GM23248 (cell line): ENCODE measurements around the gene TTLL5. TPM values are rescaled to one million over a fixed set of nuclear protein-coding genes. Genes with fewer than 3 reads are reported as not detected.

Experiments used
- DNase-seq: peaks from one replicate; pipeline ENCODE4 v3.0.0-alpha.2; 2015
- H2AFZ ChIP-seq: fragments of 200-600 bp; sonication (generic); 2 replicates; pipeline ENCODE4 v1.6.1; 2016; ENCODE audit warnings: antibody characterized with exemption
- H3F3A ChIP-seq: fragments of 200-600 bp; sonication (generic); 2 replicates; pipeline ENCODE4 v1.6.1; 2016; ENCODE audit warnings: mild to moderate bottlenecking, antibody characterized with exemption, mixed run types; ENCODE audit not compliant: insufficient read depth
- H3K27ac ChIP-seq: fragments of 200-600 bp; sonication (generic); 2 replicates; pipeline ENCODE4 v1.5.1; 2016; ENCODE audit warnings: mild to moderate bottlenecking
- H3K27me3 ChIP-seq: fragments of 200-600 bp; sonication (generic); replicated peaks from 2 replicates; pipeline ENCODE4 v1.6.1; 2016; ENCODE audit warnings: mild to moderate bottlenecking; ENCODE audit not compliant: insufficient read depth
- H3K36me3 ChIP-seq: fragments of 200-600 bp; sonication (generic); 2 replicates; pipeline ENCODE4 v1.6.1; 2016; ENCODE audit warnings: low read depth, mild to moderate bottlenecking
- H3K4me1 ChIP-seq: fragments of 200-600 bp; sonication (generic); 2 replicates; pipeline ENCODE4 v1.6.1; 2016; ENCODE audit warnings: mild to moderate bottlenecking; ENCODE audit not compliant: insufficient read depth
- H3K4me2 ChIP-seq: fragments of 200-600 bp; sonication (generic); one replicate; pipeline ENCODE4 v1.6.1; 2016; ENCODE audit warnings: mild to moderate bottlenecking; ENCODE audit not compliant: unreplicated experiment
- H3K4me3 ChIP-seq: fragments of 200-600 bp; sonication (generic); 2 replicates; pipeline ENCODE4 v1.5.1; 2016; ENCODE audit warnings: mild to moderate bottlenecking
- H3K79me2 ChIP-seq: fragments of 200-600 bp; sonication (generic); 2 replicates; pipeline ENCODE4 v1.6.1; 2016; ENCODE audit warnings: mild to moderate bottlenecking; ENCODE audit not compliant: insufficient read depth
- H3K9ac ChIP-seq: fragments of 200-600 bp; sonication (generic); 2 replicates; pipeline ENCODE4 v1.6.1; 2016; ENCODE audit warnings: mild to moderate bottlenecking
- H3K9me2 ChIP-seq: fragments of 200-600 bp; sonication (generic); 2 replicates; pipeline ENCODE4 v1.6.1; 2016; ENCODE audit warnings: mixed run types, mild to moderate bottlenecking, moderate library complexity; ENCODE audit not compliant: insufficient read depth
- H3K9me3 ChIP-seq: fragments of 200-600 bp; sonication (generic); one replicate; pipeline ENCODE4 v1.6.1; 2017; ENCODE audit warnings: low read depth
- H4K20me1 ChIP-seq: fragments of 200-600 bp; sonication (generic); 2 replicates; pipeline ENCODE4 v1.6.0; 2016; ENCODE audit not compliant: insufficient read depth
- EZH2 ChIP-seq: fragments of 200-600 bp; sonication (generic); IDR thresholded peaks from 2 replicates; pipeline ENCODE4 v1.6.1; 2018; ENCODE audit warnings: antibody characterized with exemption, mild to moderate bottlenecking; ENCODE audit not compliant: insufficient read depth, poor library complexity, severe bottlenecking
- EZH2phosphoT487 ChIP-seq: fragments of 200-600 bp; sonication (generic); IDR thresholded peaks from 2 replicates; pipeline ENCODE4 v1.6.1; 2018; ENCODE audit warnings: antibody characterized with exemption, moderate library complexity, mild to moderate bottlenecking, low read depth; ENCODE audit not compliant: insufficient read depth
- whole genome bisulfite sequencing, 2 experiments: methylation state at CpG; one replicate each; pipeline ENCODE4 v1.1.6; 2015 to 2017; ENCODE audit warnings: low lambda C conversion rate in 2 of 2, low coverage in 1 of 2; ENCODE audit errors: missing lambda C conversion rate in 2 of 2; 5-methylcytosine and 5-hydroxymethylcytosine counted together
- in situ Hi-C: fragments of 300-500 bp; cut with MboI; formaldehyde crosslinking; loops from 2 replicates; pipeline ENCODE4 v1.15.0; 2020
- polyA plus RNA-seq: library from polyadenylated mRNA; unstranded; fragments of >200 nt; fragmentation: Nextera tagmentation; extraction: Ambion mirVana; gene quantifications from 2 replicates; pipeline ENCODE4 v1.2.1, GENCODE V29; 2016
- total RNA-seq: library from RNA; depleted of rRNA; stranded (reverse); fragments of >200 nt; shearing (Covaris generic); gene quantifications from 2 replicates; pipeline ENCODE4 v1.2.3, GENCODE V29; 2014

Gene TTLL5
- total and polyA plus RNA-seq, 2 experiments from 2014 or later: 14.6 to 17.8 TPM

DNA sequence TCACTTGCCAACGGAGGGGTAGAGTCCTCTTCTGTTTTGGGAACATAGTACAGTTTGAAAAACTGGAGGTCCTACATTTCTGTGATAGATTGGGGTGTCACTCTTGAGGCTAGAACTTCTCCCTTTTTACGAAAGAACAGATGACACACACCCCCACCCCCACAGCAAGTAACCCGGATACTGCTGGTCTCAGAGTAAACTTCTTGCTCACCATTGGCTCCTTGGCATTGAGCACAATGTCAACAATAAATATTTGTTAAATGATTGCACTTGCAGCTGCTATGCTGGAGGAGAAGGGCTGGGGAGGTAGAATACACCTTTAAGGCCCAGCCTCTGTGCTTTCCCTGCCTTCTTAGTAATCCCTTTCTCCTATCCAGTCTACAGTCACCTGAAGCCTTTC, 170.9 kb downstream of the TTLL5 start:
- 3 to 10% methylated on average over 3 of the region's 3 CpGs for WGBS, 2 experiments
- Histone ChIP-seq H3K9me2 (no peaks in the 10 kb centered on the region), H3K9me3 (no peaks in the 10 kb centered on the region), H3K9ac (peak overlapping the region; percentile 56), H3K27me3 (no peaks in the 10 kb centered on the region), H4K20me1 (no peaks in the 10 kb centered on the region), H3K4me1 (peaks cover 42% of the 10 kb centered on the region), H3K79me2 (no peaks in the 10 kb centered on the region), H3K4me3 (peak overlapping the region; percentile 21), H3K27ac (peak overlapping the region; percentile 68), H3K36me3 (no peaks in the 10 kb centered on the region), H3F3A (peaks cover 18% of the 10 kb centered on the region), H2AFZ (peak overlapping the region; percentile 35), H3K4me2 (peak overlapping the region; percentile 56)
- peak; percentile 71 for DNase-seq
- in situ Hi-C loops: no loop called here
- TF ChIP-seq EZH2 (no peak), EZH2phosphoT487 (no peak)

DNA sequence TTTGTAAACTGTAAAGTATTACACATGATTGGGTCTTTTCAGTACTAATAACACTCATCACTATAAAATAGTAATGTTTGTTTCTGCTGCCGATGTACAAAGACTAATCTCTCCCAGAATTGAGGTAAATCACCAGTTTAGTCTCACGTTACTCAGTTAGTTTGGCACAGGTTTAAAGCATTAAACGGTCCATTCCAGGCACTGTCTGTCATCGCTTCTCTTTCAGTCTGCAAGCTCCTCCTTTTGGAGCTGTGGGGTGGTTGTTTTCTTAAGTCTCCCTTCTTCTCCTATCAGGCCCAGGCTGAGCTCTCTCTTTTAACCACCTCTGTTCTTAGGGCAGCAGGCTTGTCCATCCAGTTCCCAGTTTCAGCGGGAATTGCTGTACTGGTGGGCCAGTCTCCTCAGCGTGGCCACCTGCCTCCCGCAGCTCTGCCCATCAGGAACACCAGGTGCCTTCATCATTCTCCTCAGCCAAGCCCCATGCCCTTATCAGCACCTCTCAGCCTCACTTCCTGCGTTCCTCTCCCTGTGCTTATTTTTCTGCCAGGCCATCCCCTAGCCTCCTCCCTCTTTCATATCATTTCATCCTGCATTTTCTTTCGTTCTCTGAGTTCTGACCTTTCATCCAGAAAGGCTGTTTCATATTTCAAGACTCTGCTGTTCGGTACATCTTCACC, 171.7 kb downstream of the TTLL5 start:
- H3K9ac ChIP-seq: no peak overlapping the region
- no peak overlapping the region for H2AFZ ChIP-seq
- H3K9me3 ChIP-seq: no peaks in the 10 kb centered on the region
- in situ Hi-C loops: no loop called here
- H3F3A ChIP-seq: peaks cover 18% of the 10 kb centered on the region
- H3K27me3 ChIP-seq: no peaks in the 10 kb centered on the region
- DNase-seq: peak; percentile 70
- H3K9me2 ChIP-seq: no peaks in the 10 kb centered on the region
- peak overlapping the region; percentile 68 for H3K27ac ChIP-seq
- H3K79me2 ChIP-seq: no peaks in the 10 kb centered on the region
- H3K4me1 ChIP-seq: peaks cover 41% of the 10 kb centered on the region
- TF ChIP-seq EZH2 (no peak), EZH2phosphoT487 (no peak)
- H3K4me3 ChIP-seq: no peak overlapping the region
- peak overlapping the region; percentile 56 for H3K4me2 ChIP-seq
- 81 to 84% methylated on average over 10 of the region's 10 CpGs for WGBS, 2 experiments
- no peaks in the 10 kb centered on the region for H4K20me1 ChIP-seq
- no peaks in the 10 kb centered on the region for H3K36me3 ChIP-seq

DNA sequence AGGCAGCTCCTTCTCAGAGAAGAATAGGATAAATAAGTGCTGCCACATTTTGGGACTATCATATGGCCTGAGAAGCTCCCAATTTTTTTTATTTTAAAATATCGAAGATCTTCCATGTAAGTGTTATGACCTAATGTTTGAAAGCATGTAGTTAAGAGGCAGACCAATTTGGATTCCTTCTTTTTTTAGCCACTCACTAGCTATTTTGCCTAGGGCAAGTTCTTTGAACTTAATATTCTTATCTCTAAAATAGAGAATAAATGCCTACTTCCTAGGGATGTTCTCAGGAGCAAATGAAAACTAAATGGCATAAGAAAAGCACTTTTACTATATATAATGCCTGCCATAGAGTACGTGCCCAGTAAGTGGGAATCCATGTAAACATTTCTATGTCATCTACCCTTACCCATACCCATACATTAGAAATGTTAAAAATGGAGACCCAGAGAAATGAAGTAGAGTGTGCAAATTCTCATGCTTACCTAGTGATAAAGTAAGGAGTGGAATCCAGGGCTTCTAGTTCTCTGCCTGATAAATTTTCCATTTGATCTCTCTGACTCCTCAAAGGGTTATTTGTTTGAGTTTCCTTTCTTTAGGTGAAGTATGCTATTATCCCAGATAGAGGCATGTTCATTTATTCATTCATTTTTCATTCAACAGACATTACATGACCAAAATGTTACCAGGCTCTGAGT, 172.4 kb downstream of the TTLL5 start:
- Histone ChIP-seq H3K9ac (no peak overlapping the region), H3K27me3 (no peaks in the 10 kb centered on the region), H3F3A (peaks cover 18% of the 10 kb centered on the region), H3K36me3 (no peaks in the 10 kb centered on the region), H3K27ac (no peak overlapping the region), H2AFZ (no peak overlapping the region), H3K9me3 (no peaks in the 10 kb centered on the region), H3K9me2 (no peaks in the 10 kb centered on the region), H4K20me1 (no peaks in the 10 kb centered on the region), H3K4me3 (no peak overlapping the region), H3K79me2 (no peaks in the 10 kb centered on the region), H3K4me2 (no peak overlapping the region), H3K4me1 (peaks cover 41% of the 10 kb centered on the region)
- TF ChIP-seq EZH2phosphoT487 (no peak), EZH2 (no peak)
- DNase-seq: peak; percentile 24
- in situ Hi-C loops: no loop called here
- WGBS, 2 experiments: 96 to 100% methylated on average over 2 of the region's 2 CpGs

DNA sequence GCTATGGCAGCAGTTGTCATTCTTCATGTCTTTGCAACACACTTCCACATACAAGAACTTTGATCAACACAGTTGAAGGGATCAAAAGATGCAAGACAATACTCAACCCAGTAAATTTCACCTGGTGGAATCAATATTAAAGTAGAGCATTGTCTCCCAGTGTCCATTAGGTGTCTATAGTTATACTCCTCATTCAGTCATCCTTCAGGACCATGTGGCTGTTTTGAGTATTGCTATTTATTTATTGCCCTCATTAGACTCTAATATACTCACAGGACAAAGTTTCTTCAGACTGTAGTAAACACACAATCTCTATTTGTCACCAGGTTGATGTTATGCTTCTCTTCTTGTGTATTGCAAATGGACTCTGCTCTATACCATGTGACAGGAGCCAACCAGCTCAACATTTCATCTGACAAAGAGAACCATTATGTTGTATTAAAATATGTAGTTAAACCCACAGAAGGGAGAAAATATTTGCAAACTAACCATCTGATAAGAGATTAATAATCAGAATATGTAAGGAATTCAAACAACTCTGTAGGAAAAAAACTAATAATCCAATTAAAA, 174.2 kb downstream of the TTLL5 start:
- Histone ChIP-seq H2AFZ (no peak overlapping the region), H3K79me2 (no peaks in the 10 kb centered on the region), H3K4me3 (no peak overlapping the region), H3K9me2 (no peaks in the 10 kb centered on the region), H3K4me2 (peak overlapping the region; percentile 20), H3K4me1 (peaks cover 41% of the 10 kb centered on the region), H3K27me3 (no peaks in the 10 kb centered on the region), H3F3A (peaks cover 18% of the 10 kb centered on the region), H3K9me3 (no peaks in the 10 kb centered on the region), H4K20me1 (no peaks in the 10 kb centered on the region), H3K36me3 (no peaks in the 10 kb centered on the region), H3K27ac (no peak overlapping the region), H3K9ac (no peak overlapping the region)
- DNase-seq: no peak
- TF ChIP-seq EZH2 (no peak), EZH2phosphoT487 (no peak)
- in situ Hi-C loops: no loop called here
